IPS DF 4.7 (cell line): Measurements from ENCODE around the gene SLC38A11.
"Not testable (repeated sequence)": the region's sequence is repeated elsewhere in the genome, so short reads cannot be mapped to it uniquely, and the experiment has no call there.

ENCODE experiments used
- DNase-seq: peaks from one replicate; pipeline ENCODE4 v3.0.0-alpha.2; 2013; ENCODE audit warnings: low spot score; ENCODE audit errors: extremely low read depth

Gene SLC38A11

DNA sequence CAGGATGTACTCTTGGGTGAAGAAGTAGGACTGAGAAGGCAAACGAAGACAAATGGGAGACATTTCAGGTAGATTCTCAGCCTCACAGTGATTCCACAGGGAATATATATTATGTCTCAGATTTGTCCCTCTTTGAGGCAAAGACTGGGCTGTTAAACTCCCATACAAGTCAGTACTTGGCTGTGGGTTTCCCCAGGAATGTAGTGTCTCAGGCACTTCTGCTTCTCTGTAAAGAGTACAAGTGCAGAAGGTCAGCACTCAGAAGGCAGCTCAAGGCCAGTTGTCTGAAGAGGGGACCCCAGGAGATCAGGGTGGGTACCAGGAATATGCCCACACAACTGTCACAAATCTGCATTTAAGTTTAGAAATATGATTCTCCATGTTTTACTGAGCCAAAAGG lies 73.8 kb downstream of the SLC38A11 start:
- DNase-seq: no peak

DNA sequence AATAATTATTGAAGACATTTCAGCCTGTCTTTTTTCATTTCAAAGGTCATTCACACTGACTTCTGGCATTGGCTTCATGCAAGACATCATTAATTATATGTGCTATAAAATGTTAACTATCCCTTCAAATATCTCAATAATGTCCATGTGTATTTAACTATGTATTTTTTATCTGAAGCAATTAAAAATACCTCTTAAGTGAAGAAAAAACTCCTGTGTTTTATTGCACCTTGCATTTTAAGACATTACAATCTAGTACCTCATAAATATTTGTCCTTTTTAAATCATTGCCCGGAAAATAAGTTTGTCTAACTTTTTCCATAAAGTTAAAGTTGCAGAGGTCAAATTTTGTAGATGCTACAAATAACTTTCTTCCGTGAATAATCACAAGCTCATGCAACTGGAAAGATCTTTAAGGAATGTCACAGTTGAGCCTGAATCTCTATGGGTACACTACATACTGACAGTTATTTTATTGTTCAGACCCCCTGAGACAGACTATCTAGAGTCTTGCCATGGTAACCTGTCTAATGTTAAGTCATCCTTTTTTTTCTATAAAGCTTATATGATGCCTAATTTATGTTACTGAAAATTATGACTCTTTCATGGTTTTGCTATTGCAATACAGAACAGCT lies 75.3 kb downstream of the SLC38A11 start:
- DNase-seq: no peak

- DNase-seq: no peak
These were observed 77.4 kb downstream of the SLC38A11 start for GRCh38 chr2:164877927-164878326.

- no peak for DNase-seq
These were observed 78.2 kb downstream of the SLC38A11 start for GRCh38 chr2:164877169-164877568.

- DNase-seq: no peak
These were observed 79.8 kb downstream of the SLC38A11 start for GRCh38 chr2:164875334-164876205.

- no peak for DNase-seq
These were observed 82.0 kb downstream of the SLC38A11 start for GRCh38 chr2:164873210-164873908.

DNA sequence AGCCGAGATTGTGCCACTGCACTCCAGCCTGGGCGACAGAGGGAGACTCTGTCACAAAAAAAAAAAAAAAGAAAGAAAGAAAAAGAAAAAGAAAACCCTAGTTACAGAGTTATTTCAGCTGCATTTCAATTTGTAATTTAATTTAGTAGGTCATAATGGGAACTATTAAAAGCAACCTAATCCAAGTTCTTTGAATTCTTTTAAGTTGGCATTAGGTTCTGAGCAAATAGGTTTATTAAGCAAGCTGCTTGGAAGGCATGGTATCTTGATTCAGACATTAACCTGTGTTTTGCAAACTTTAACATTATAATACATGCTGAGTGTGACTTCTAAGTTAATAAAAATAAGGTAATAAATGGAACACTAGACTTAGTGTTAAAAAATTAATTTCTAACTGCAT lies 83.9 kb downstream of the SLC38A11 start:
- DNase-seq: no peak

GRCh38 chr2:164869420-164869772 lies 85.9 kb downstream of the SLC38A11 start:
- no peak for DNase-seq

- no peak for DNase-seq
These were observed 86.5 kb downstream of the SLC38A11 start for GRCh38 chr2:164868563-164869419.

GRCh38 chr2:164867779-164868397 lies 87.4 kb downstream of the SLC38A11 start:
- no peak for DNase-seq

GRCh38 chr2:164866381-164866780 lies 88.9 kb downstream of the SLC38A11 start:
- not testable (repeated sequence) for DNase-seq

- DNase-seq: no peak
These were observed 94.7 kb downstream of the SLC38A11 start for GRCh38 chr2:164860694-164861042.

DNA sequence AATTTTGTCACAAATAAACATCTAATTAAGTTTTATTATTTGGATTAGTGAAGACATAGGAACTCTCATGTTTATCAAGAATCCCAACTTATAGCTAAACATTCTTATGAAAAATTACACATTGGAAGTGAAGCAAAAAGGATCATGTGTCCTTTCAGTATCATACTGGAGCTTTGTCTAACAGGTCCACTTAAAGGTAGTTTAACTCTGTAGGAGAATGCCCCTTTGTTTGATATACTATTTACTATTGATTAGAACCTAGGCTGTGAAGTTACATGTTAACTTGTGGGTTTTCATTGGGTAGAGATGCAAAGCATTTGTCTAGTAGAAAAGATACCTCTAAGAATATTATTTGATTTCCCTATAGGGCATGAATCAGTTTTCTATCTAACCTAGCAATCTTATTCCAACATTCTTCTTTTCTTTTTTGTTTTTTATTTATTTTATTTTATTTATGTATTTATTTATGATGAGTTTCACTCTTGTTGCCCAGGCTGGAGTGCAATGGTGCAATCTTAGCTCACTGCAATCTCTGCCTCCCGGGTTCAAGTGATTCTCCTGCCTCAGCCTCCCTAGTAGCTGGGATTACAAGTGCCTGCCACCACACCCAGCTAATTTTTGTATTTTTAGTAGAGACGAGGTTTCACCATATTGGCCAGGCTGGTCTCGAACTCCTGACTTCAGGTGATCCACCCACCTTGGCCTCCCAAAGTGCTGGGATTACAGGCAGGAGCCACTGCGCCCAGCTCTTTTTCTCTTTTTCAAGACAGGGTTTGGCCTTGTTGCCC lies 95.2 kb downstream of the SLC38A11 start:
- DNase-seq: not testable (repeated sequence)

GRCh38 chr2:164859251-164859818 lies 96.0 kb downstream of the SLC38A11 start:
- no peak for DNase-seq

DNA sequence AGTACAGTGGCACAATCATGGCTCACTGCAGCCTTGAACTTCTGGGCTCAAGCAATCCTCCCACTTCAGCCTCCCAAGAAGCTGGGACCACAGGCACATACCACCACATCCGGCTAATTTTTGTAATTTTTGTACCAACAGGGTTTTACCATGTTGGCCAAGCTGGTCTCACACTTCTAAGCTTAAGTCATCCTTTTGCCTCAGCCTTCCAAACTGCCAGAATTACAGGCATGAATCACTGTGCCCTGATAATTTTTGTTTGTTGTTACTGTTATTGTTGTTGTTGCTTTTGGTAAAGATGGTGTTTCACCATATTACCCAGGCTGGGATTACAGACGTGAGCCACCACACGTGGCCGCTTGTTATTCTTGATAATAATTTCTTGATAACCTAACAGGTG lies 103.2 kb downstream of the SLC38A11 start:
- no peak for DNase-seq

DNA sequence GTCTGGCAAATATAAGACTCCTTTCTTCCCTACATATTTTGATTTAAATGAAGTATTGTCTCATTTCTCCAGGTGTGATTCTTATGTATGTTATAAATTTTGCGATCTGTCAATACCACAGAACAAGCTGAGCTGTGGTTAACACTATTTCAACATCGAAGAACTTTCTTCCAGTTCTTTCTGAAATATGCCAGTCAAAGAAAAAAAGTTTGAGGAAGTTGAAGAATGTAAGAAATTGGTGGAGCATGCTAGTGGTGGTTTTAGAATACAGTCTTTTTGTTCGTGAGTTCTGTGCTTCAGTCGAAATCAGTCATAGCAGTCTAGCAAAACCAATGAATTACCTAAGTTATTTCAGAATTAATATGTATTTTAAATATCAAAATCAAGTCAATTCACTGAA lies 105.1 kb downstream of the SLC38A11 start:
- DNase-seq: no peak

- no peak for DNase-seq
These were observed 105.8 kb downstream of the SLC38A11 start for GRCh38 chr2:164849506-164849905.

DNA sequence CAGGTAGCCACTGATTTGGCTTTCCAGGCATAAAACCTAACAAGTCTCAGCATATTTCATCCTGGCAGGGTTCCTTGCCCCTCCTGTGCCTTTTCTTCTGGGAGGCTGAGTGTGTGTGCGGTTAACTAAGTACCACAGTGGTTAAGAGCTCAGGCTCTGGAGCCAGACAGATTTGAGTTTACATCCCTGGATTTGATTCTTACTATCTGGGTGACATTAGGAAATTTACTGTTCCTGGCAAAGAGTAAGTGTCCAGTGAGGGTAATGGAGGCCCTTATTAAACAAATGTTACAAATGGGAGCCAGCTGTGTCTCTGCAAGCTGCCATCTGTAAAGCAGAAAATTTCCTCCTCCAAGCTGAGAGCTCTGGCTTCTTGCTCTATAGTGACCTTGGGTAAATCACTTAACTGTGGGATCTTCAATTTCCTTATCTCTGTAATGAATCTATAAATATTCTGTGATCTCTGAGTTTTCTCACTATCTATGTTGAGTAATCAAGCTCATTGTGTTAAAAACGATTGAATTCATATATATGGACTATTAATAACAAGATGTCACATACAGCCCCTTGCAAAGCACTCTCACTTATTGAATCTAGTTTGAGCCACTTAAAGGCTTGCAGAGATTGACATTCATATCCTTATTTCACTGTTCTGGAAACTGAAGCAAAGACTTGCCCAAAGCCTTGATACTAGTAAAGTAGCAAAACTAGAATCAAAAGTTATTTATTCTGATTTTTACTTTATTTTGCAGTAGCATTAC lies 107.2 kb downstream of the SLC38A11 start:
- no peak for DNase-seq

- DNase-seq: no peak
These were observed 108.0 kb downstream of the SLC38A11 start for GRCh38 chr2:164847291-164847690.
